Limb (tissue), 2 donors: ENCODE measurements around the gene PFAS.
A peak's percentile ranks its signal among the peaks of the same experiment; 100 is the strongest.

Source experiments
- DNase-seq, 2 donors: peaks; one replicate each; pipeline ENCODE4 v3.0.0-alpha.2; 2016; ENCODE audit errors: extremely low spot score in 2 of 2

Gene PFAS

GRCh38 chr17:8300627-8301242, 51.6 kb downstream of the PFAS start:
- DNase-seq, result peak; percentile 61 to 72

DNA sequence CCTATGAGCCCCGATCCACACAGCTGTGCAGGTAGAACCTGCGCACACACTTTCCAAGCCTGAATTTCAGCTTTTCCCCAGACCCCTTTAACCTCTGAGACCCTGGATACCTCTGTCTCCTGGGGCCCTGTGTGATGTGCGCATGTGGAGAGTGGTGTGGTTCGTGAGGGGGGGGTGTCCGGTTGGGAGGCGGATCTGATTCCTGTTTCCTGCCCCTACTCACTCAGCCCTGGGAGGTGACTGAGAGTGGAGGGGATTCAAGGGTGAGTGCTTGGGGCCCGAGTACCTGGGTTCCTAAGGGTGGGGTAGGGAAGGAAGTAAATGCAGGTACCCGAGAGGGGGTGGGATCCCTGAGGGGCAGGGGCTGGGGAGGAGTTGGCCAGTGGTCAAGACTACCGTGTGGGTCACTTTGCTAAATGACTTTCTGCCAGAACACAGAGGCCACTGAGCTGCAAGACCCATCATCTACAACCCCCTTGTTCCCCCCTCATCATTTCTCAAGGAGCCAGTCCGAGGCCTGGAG, 61.6 kb downstream of the PFAS start:
- no peak for DNase-seq

- DNase-seq, result no peak
Measured at GRCh38 chr17:8311131-8311790, 62.2 kb downstream of the PFAS start.

DNA sequence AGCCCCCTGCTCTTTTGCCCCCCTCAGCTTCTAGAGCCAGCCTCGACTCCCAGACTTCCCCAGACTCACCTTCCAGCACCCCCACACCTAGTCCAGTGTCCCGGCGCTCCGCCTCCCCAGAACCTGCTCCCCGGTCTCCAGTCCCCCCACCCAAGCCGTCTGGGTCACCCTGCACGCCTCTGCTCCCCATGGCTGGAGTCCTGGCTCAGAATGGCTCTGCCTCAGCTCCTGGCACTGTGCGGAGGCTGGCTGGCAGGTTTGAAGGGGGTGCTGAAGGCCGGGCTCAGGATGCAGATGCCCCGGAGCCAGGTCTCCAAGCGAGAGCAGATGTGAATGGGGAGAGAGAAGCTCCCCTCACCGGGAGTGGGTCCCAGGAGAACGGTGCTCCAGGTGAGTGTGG, 63.2 kb downstream of the PFAS start:
- DNase-seq, result no peak

- DNase-seq, result no peak
Measured at GRCh38 chr17:8312726-8313600, 63.9 kb downstream of the PFAS start.

- no peak for DNase-seq
Measured at GRCh38 chr17:8314797-8315763, 66.0 kb downstream of the PFAS start.

DNA sequence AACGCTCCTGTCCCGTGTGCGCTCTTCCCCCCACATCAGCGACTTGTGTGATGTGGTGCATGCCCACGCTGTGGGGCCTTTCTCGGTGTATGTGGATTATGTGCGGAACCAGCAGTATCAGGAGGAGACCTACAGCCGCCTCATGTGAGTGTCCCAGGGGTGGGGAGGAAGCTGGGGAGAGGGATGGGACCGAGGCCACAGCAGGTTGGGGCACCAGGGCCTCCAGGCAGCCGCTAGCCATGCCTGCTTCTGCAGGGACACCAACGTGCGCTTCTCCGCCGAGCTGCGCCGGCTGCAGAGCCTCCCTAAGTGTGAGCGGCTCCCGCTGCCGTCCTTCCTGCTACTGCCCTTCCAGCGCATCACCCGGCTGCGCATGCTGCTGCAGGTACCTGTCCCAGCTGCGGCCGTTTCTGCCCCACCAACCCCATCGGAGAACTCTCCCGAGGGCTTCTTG, 66.7 kb downstream of the PFAS start:
- DNase-seq, result no peak

DNA sequence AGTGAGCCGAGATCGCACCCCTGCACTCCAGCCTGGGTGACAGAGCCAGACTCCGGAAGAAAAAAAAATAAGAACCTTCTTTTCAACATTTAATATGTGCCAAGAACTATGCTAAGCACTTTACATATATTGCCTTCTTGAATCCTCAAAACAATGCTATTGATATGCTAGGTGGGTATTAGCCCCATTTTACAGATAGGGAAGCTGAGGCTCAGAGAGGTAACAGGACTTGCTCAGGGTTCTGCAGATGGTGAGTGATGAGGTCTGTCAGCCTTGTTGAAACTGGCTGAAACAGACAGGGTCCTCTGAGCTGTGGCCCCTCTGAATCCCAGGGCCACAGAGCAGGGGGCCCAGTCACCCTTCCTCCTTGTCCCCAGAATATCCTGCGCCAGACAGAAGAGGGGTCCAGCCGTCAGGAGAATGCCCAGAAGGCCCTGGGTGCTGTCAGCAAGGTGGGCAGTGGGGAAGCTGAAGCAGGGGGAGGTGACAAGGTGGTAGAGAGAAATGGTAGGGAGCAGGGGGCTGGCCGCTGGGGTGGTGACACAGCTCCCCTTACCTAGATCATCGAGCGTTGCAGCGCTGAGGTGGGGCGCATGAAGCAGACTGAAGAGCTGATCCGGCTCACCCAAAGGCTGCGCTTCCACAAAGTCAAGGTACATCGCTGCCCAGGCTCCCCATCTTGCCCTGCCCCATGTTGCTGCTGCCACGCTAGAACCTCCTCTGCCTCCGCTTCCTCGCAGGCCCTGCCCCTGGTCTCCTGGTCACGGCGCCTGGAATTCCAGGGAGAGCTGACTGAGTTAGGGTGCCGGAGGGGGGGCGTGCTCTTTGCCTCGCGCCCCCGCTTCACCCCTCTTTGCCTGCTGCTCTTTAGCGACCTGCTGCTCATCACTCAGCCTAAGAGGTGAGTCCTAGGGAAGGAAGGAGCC, 69.2 kb downstream of the PFAS start:
- DNase-seq, result no peak
